DMS153 treated with DMSO at 0.1 percent for 48 hours (cell line): ENCODE data around the gene BCL2L13.

Experiments
- DNase-seq: peaks from one replicate; lab custom pipeline; 2025; ENCODE audit not compliant: unreplicated experiment; lab: John Stamatoyannopoulos, UW

BCL2L13 gene

DNA sequence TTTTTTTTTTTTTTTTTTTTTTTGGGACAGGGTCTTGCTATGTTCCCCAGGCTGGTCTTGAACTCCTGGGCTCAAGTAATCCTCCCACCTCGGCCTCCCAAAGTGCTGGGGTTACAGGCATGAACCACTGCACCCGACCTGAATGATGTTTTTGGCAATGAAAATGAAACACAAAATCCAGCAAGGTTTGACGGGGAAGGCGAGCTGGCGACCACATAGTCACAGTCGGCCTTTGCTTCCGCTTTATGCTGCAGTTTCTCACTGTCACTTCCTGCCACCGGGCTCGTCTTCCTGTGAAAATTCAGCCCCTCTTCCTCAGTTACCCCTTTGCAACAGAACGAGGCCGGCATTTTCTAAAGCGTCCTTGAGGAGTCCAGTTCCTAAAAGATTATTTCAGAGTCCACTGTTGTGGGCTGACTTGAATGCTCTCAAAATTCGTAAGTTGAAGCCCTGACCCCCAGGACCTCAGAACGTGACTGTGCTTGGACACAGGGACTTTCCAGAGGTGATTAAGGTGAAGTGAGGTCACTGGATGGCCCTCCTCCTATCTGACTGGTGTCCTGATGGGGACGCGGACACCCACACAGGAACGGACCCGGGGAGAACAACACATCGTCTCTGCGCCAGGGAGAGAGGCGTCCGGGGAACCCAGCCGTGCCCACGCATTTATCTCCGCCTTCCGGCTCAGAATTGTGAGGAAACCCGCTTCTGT is 138.6 kb downstream of the BCL2L13 start:
- DNase-seq = no peak

DNA sequence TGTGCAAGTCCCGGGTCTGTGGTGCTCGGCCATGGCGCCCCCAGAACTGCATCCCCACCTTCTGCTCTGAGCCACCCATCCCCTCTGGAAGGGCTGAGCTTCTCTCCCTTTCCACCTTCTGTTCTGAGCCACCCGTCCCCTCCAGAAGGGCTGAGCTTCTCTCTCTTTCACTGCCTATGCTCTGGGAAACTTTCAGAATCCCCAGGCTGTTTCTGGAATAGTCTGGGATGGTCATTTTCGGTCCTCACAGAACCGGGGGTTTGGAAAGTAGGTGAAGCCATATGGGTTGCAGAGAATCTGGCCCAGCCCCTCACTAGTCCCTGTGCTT is 139.1 kb downstream of the BCL2L13 start:
- DNase-seq = no peak

DNA sequence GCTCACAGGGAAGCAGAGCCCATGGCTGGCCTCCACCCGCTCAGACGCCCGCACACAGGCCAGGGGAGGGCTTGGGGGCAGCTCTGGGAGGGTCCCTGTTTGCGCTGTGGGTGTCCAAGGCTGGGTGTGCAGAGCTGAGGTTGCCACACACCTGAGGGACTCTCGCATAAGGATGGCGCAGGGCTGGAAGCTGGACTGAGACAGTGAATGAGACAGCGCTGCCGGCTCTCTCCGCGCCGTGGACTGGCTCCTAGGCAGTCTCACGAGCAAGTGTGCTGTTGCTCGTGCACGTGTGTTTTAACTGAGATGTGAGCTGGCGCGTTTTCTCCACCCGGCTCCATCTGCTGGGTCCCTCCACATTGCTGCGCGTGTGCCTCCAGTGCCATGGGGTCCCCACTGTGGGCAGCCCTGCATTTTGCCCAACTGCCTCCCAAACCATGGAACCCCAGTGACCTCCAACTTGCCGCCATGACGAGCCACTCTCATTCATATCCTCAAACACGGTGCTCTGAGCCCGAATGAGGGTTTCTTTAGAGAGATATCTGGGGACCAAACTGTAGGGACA is 139.9 kb downstream of the BCL2L13 start:
- DNase-seq = no peak

GRCh38 chr22:17779286-17780115 is 140.9 kb downstream of the BCL2L13 start:
- no peak for DNase-seq

DNA sequence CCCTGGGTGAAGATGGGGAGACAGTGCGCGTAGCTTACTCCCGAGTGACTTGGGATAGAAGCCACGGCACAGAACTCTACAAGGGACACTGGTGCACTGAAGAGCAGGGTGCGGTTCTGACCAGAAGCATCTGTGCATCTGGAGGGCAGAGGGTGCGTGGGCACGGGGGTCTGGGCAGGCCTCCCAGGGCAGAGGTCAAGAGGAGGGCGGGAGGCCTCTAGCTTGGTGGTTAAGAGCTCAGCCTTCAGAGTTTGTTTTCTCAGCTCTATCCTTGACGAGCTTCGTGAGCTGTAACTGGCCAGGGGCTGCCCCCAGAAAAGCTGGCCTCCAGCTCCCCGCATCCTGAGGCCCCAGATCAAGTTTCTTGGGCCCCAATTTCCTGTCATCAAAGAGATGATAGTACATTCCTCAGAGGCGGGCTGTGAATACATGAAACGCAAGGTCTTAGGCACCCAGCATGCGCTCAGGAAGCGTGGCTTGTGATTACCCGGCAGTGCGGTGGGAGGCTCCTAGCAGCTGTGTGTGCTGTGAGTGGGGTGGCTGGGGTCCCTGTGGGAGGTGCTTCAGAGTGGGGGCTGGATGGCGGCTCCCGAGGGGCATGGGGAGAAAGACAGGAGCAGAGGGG is 141.7 kb downstream of the BCL2L13 start:
- no peak for DNase-seq
